ENCODE data around the gene OPRM1.
"Not testable (repeated sequence)": the region's sequence is repeated elsewhere in the genome, so short reads cannot be mapped to it uniquely, and the experiment has no call there.

The OPRM1 gene

GRCh38 chr6:154039231-154039842, at the start of gene OPRM1:
OPRM1 (plus strand) TSS chr6:154039240; CDS start chr6:154039545, 305 bp downstream.
- no peak for DNase-seq

GRCh38 chr6:153989989-153990388, 49.1 kb upstream of the OPRM1 start:
- DNase-seq = no peak

- no peak for DNase-seq
These were observed 45.0 kb upstream of the OPRM1 start for GRCh38 chr6:153994004-153994403.

- DNase-seq = no peak
These were observed 44.2 kb upstream of the OPRM1 start for GRCh38 chr6:153994811-153995210.

GRCh38 chr6:153997221-153997620, 41.8 kb upstream of the OPRM1 start:
- DNase-seq = no peak

GRCh38 chr6:154001494-154002285, 37.4 kb upstream of the OPRM1 start:
- DNase-seq = no peak

GRCh38 chr6:154002894-154003293, 36.1 kb upstream of the OPRM1 start:
- no peak for DNase-seq

GRCh38 chr6:154010371-154010770, 28.7 kb upstream of the OPRM1 start:
- no peak for DNase-seq

GRCh38 chr6:154012852-154013251, 26.2 kb upstream of the OPRM1 start:
- no peak for DNase-seq

GRCh38 chr6:154017786-154018185, 21.3 kb upstream of the OPRM1 start:
- no peak for DNase-seq

- no peak for DNase-seq
These were observed 8.4 kb upstream of the OPRM1 start for GRCh38 chr6:154030646-154031045.

- no peak for DNase-seq
These were observed 2.0 kb downstream of the OPRM1 start for GRCh38 chr6:154041001-154041400.

- no peak for DNase-seq
These were observed 14.1 kb downstream of the OPRM1 start for GRCh38 chr6:154053141-154053540.

- no peak for DNase-seq
These were observed 17.5 kb downstream of the OPRM1 start for GRCh38 chr6:154056536-154056935.

GRCh38 chr6:154057098-154057497, 18.1 kb downstream of the OPRM1 start:
- no peak for DNase-seq

- no peak for DNase-seq
These were observed 20.1 kb downstream of the OPRM1 start for GRCh38 chr6:154058963-154059680.

GRCh38 chr6:154060076-154060475, 21.0 kb downstream of the OPRM1 start:
- DNase-seq = no peak

GRCh38 chr6:154070041-154070440, 31.0 kb downstream of the OPRM1 start:
- DNase-seq = no peak

GRCh38 chr6:154070657-154071056, 31.6 kb downstream of the OPRM1 start:
- no peak for DNase-seq

GRCh38 chr6:154071236-154071635, 32.2 kb downstream of the OPRM1 start:
- no peak for DNase-seq

- DNase-seq = no peak
These were observed 32.7 kb downstream of the OPRM1 start for GRCh38 chr6:154071711-154072110.

- not testable (repeated sequence) for DNase-seq
These were observed 39.6 kb downstream of the OPRM1 start for GRCh38 chr6:154078596-154078995.

GRCh38 chr6:154080461-154081189, 41.6 kb downstream of the OPRM1 start:
- DNase-seq = no peak

Measured in CD4-positive, alpha-beta T cell treated with Interleukin-6 for 4 hours (primary cell).